Measurements from ENCODE around the gene TMEM37.

The TMEM37 gene

GRCh38 chr2:119473621-119474370 lies 42.1 kb downstream of the TMEM37 start:
- TF ChIP-seq, protein P1, sequence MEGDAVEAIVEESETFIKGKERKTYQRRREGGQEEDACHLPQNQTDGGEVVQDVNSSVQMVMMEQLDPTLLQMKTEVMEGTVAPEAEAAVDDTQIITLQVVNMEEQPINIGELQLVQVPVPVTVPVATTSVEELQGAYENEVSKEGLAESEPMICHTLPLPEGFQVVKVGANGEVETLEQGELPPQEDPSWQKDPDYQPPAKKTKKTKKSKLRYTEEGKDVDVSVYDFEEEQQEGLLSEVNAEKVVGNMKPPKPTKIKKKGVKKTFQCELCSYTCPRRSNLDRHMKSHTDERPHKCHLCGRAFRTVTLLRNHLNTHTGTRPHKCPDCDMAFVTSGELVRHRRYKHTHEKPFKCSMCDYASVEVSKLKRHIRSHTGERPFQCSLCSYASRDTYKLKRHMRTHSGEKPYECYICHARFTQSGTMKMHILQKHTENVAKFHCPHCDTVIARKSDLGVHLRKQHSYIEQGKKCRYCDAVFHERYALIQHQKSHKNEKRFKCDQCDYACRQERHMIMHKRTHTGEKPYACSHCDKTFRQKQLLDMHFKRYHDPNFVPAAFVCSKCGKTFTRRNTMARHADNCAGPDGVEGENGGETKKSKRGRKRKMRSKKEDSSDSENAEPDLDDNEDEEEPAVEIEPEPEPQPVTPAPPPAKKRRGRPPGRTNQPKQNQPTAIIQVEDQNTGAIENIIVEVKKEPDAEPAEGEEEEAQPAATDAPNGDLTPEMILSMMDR (IDR thresholded peaks at IDR 0.05): no peak

GRCh38 chr2:119474371-119475224 lies 42.9 kb downstream of the TMEM37 start:
- TF ChIP-seq, protein P1 (IDR thresholded peaks at IDR 0.05): no peak

DNA sequence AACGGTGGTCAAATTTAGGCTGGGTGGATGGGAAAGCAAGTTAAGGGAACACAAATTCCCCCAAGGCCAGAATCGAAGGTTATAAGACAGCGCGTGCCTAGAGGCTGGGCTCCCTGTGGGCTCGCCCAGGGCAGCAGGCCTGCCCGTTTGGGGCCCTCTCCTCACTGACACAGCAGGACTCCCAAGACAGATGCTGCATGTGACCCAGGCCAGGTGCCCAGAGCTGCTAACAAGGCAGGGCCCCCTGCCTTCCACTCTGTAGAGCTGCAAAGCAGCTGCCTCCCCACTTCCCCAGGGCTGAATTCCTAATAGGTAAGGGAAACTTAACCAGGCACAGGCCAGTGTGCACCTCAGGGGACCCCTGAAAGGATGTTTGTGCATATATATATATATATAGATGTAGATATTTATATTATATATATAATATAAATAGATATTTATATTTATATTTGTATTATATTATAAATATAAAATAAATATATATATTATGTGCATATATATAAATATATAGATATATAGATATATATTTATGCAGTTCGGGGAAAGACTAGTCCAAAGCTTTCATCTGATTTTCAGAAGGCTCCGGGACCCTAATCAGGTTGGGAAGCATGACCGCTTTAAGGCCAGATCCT lies 43.7 kb downstream of the TMEM37 start:
- TF ChIP-seq, protein P1 (IDR thresholded peaks at IDR 0.05): no peak

DNA sequence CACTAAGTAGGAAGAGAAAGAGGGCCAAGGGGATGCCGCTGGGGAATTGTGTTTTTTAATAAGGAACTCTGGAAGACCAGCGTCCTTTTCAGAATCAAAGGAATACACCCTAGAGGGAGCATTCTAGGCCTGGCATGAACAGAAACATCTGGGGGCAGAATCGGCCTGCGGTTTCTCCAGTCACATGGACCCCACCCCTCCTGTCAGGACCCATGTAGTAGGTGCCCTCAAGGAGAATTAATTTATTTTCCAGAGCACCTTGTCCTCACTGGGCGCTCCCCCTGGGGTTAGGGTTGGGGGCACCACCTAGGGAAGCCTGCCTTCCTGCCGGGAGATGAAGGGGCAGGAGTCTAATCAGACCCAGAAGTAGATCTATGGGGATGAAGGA lies 44.2 kb downstream of the TMEM37 start:
- TF ChIP-seq, protein P1 (IDR thresholded peaks at IDR 0.05): no peak

DNA sequence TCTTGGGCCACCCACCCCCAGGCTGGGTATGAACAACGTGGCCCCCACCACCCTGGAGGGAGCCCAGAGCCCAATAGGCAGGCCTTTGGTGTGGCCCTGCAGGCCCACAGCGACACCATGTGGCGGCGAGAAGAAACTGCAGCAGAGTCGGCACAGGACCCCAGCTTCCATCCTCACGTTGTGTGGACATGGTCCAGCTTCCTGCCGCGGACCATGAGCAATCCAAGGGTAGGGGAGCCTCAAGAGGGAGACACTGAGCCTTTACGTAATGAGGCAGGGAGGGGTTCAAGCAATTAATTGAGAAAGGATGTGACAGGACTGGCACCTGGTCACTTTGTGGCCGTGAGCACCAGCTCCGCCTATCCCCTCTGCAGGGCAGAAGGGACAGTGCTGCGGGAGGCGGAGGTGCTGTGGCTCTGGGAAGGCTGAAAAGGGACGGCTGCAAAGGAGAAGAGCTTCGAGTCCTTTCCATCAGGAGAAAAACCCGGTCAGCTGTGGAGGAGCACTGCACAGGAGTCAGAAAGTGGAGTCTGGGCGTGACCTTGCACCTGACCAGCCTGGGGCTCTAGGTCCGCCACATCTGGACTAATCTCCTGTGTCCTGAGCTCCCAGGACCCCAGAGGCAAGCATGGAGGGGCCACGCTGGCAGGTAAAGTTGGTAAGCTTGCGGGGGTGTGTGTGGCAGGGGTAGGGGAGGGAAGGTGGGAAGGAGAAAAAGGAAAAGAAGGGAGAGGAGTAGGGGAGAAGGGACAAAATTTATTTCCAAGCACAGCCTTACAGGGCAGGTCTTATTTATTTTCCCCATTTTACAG lies 44.9 kb downstream of the TMEM37 start:
- TF ChIP-seq, protein P1 (IDR thresholded peaks at IDR 0.05): peak; percentile 91

DNA sequence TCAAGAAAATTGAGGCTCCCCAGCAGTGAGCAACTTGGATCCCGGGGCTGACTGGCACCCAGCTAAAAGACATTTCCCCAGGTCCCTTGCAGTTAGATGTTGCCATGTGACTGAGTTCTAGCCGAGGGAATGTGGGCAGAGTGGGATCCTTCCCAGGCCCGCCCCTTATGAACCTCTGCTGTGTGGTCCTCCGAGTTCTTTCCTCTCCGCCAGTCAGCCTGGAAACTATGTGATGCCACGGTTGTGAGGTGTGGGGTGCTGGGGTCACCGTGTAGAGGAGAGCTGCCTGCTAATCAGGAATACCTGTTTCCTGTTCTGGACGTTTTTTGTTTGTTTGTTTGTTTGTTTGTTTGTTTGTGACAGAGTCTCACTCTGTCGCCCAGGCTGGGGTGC lies 45.5 kb downstream of the TMEM37 start:
- TF ChIP-seq, protein P1 (IDR thresholded peaks at IDR 0.05): no peak
